Neural progenitor cell (in vitro differentiated cells): ENCODE measurements around the gene RAB3A. TPM values are rescaled to one million over a fixed set of nuclear protein-coding genes. Genes with fewer than 3 reads are reported as not detected.
A peak's percentile ranks its signal among the peaks of the same experiment; 100 is the strongest.

Experiments used
- DNase-seq: peaks from one replicate; pipeline ENCODE4 v3.0.0-alpha.2; 2016; ENCODE audit warnings: low spot score
- H2AFZ ChIP-seq: fragments of 200-600 bp; sonication (generic); replicated peaks from 2 replicates; pipeline ENCODE4 v1.6.1; 2016; ENCODE audit warnings: antibody characterized with exemption
- H3F3A ChIP-seq: fragments of 200-600 bp; sonication (generic); 2 replicates; pipeline ENCODE4 v1.6.1; 2016; ENCODE audit warnings: antibody characterized with exemption, low read depth
- H3K27ac ChIP-seq: fragments of 200-600 bp; sonication (generic); 2 replicates; pipeline ENCODE4 v1.5.1; 2016; ENCODE audit warnings: mild to moderate bottlenecking
- H3K27me3 ChIP-seq: fragments of 200-600 bp; sonication (generic); 2 replicates; pipeline ENCODE4 v1.6.1; 2016; ENCODE audit warnings: mild to moderate bottlenecking, moderate library complexity
- H3K36me3 ChIP-seq: fragments of 200-600 bp; sonication (generic); 2 replicates; pipeline ENCODE4 v1.5.1; 2016
- H3K4me1 ChIP-seq: fragments of 200-600 bp; sonication (generic); 2 replicates; pipeline ENCODE4 v1.6.1; 2016; ENCODE audit warnings: mixed run types
- H3K4me2 ChIP-seq: fragments of 200-600 bp; sonication (generic); 2 replicates; pipeline ENCODE4 v1.6.1; 2016
- H3K4me3 ChIP-seq: fragments of 200-600 bp; sonication (generic); 2 replicates; pipeline ENCODE4 v1.5.1; 2016
- H3K79me2 ChIP-seq: fragments of 200-600 bp; sonication (generic); 2 replicates; pipeline ENCODE4 v1.6.1; 2016; ENCODE audit warnings: low read depth
- H3K9ac ChIP-seq: fragments of 200-600 bp; sonication (generic); 2 replicates; pipeline ENCODE4 v1.6.1; 2016
- H3K9me3 ChIP-seq: fragments of 200-600 bp; sonication (generic); 2 replicates; pipeline ENCODE4 v1.5.1; 2016; ENCODE audit warnings: low read depth
- H4K20me1 ChIP-seq: fragments of 200-600 bp; sonication (generic); 2 replicates; pipeline ENCODE4 v1.6.1; 2016; ENCODE audit warnings: low read depth
- H3K27ac Mint-ChIP-seq: 3 replicates; pipeline ENCODE4 v1.8.0; 2021; ENCODE audit warnings: mixed read lengths
- H3K27me3 Mint-ChIP-seq: 2 replicates; pipeline ENCODE4 v1.8.0; 2022; ENCODE audit warnings: low read depth, mild to moderate bottlenecking, inconsistent platforms, moderate library complexity, mixed read lengths; ENCODE audit not compliant: insufficient read depth
- H3K36me3 Mint-ChIP-seq: 3 replicates; pipeline ENCODE4 v1.8.0; 2021; ENCODE audit warnings: mixed read lengths
- H3K4me1 Mint-ChIP-seq: 3 replicates; pipeline ENCODE4 v1.8.0; 2021; ENCODE audit warnings: mixed read lengths
- H3K4me3 Mint-ChIP-seq: 3 replicates; pipeline ENCODE4 v1.8.0; 2021; ENCODE audit warnings: mild to moderate bottlenecking, moderate library complexity, mixed read lengths
- H3K9me3 Mint-ChIP-seq: 3 replicates; pipeline ENCODE4 v1.8.0; 2020; ENCODE audit warnings: mixed read lengths
- EZH2 ChIP-seq: fragments of 200-600 bp; sonication (generic); IDR thresholded peaks from 2 replicates; pipeline ENCODE4 v1.6.1; 2017; ENCODE audit warnings: antibody characterized with exemption, mild to moderate bottlenecking, moderate library complexity
- EZH2phosphoT487 ChIP-seq: fragments of 200-600 bp; sonication (generic); IDR thresholded peaks from 2 replicates; pipeline ENCODE4 v1.6.1; 2017; ENCODE audit warnings: antibody characterized with exemption
- total RNA-seq: library from RNA; depleted of rRNA; stranded (reverse); fragments of >200 nt; gene quantifications from 2 replicates; pipeline ENCODE4 v1.2.3, GENCODE V29; 2015; ENCODE audit warnings: low replicate concordance
- TF ChIP-seq, protein P1 (sequence below): fragments of 200-600 bp; sonication (generic); IDR thresholded peaks from 2 replicates; pipeline ENCODE4 v1.5.1; 2017; ENCODE audit warnings: antibody characterized with exemption, mild to moderate bottlenecking

RAB3A gene
- total RNA-seq, 1 donor from 2014 or later, result 1.1 TPM

DNA sequence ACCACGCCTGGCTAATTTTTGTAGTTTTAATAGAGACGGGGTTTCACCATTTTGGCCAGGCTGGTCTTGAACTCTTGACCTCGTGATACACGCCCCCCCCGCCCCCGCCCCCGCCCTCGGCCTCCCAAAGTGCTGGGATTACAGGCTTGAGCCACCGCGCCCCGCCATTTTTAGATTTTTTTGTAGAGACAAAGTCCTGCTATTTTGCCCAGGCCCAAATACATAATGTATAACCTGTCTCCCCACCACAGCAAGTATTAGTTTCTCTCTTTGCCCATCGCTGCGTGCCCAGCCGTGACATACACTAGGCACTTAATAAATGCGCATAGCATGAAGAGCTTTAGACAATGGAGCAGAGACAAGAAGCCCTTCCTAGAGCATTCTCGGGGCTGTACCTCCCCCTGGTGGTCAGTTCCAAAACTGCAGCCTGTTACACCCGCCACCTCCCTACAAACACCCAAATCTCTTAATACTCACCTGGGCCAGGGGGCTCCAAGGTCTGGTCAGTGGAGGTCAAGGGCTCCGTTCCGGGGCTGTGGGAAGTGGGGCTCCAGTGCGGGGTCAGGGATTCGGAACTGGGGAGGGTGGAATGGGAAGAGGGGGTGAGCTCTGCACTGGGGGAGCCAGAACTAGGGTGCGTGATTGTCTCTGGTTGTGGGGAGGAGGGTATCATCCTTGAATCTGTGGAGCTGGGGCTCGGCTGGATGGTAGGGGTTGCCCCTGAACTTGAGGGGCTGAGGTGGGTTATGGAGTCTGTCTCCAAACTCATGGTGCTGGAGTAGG, 47.9 kb upstream of the RAB3A start:
- no peak overlapping the region for H3K9ac ChIP-seq
- H3K4me2 ChIP-seq, result no peak overlapping the region
- no peaks in the 10 kb centered on the region for H3K36me3 ChIP-seq
- H3K4me3 ChIP-seq, result no peak overlapping the region
- no peaks in the 10 kb centered on the region for H3K4me1 ChIP-seq
- DNase-seq, result peak; percentile 78
- peak overlapping the region; percentile 20 for H3K4me3 Mint-ChIP-seq
- H3K36me3 Mint-ChIP-seq, result no peaks in the 10 kb centered on the region
- peaks cover 18% of the 10 kb centered on the region for H3K27me3 Mint-ChIP-seq
- H4K20me1 ChIP-seq, result no peaks in the 10 kb centered on the region
- H3K4me1 Mint-ChIP-seq, result no peaks in the 10 kb centered on the region
- H3K79me2 ChIP-seq, result no peaks in the 10 kb centered on the region
- H3K9me3 ChIP-seq, result no peaks in the 10 kb centered on the region
- H3K27me3 ChIP-seq, result peaks cover 35% of the 10 kb centered on the region
- no peak overlapping the region for H2AFZ ChIP-seq
- H3K27ac Mint-ChIP-seq, result peak overlapping the region; percentile 13
- H3K9me3 Mint-ChIP-seq, result no peaks in the 10 kb centered on the region
- no peaks in the 10 kb centered on the region for H3F3A ChIP-seq
- no peak overlapping the region for H3K27ac ChIP-seq
- TF ChIP-seq, protein P1, sequence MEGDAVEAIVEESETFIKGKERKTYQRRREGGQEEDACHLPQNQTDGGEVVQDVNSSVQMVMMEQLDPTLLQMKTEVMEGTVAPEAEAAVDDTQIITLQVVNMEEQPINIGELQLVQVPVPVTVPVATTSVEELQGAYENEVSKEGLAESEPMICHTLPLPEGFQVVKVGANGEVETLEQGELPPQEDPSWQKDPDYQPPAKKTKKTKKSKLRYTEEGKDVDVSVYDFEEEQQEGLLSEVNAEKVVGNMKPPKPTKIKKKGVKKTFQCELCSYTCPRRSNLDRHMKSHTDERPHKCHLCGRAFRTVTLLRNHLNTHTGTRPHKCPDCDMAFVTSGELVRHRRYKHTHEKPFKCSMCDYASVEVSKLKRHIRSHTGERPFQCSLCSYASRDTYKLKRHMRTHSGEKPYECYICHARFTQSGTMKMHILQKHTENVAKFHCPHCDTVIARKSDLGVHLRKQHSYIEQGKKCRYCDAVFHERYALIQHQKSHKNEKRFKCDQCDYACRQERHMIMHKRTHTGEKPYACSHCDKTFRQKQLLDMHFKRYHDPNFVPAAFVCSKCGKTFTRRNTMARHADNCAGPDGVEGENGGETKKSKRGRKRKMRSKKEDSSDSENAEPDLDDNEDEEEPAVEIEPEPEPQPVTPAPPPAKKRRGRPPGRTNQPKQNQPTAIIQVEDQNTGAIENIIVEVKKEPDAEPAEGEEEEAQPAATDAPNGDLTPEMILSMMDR, result peak; percentile 99
- TF ChIP-seq EZH2phosphoT487 (no peak), EZH2 (no peak)

DNA sequence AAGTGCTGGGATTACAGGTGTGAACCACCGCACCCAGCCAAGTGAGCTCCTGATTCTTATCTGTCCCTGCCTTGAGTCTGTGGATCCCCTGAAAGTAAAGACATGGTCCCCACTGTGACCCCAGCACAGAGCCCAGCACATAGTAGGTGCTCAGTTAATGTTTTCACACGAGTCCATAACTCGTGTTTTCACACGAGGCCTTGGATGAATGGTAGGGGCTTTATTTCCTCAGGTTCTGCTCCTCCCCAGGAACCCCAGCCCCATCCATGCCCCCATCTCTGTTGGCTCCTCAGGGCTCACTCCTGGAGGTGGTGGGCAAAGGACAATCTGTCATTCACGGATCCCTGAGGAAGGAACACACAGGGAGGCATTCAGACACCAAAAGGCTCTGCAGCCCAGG, 46.0 kb upstream of the RAB3A start:
- Histone ChIP-seq H3K4me2 (no peak overlapping the region), H2AFZ (no peak overlapping the region), H3K9ac (no peak overlapping the region), H3K4me1 (no peaks in the 10 kb centered on the region), H3K27ac (no peak overlapping the region), H4K20me1 (no peaks in the 10 kb centered on the region), H3K4me3 (no peak overlapping the region), H3K79me2 (no peaks in the 10 kb centered on the region), H3F3A (no peaks in the 10 kb centered on the region), H3K9me3 (no peaks in the 10 kb centered on the region), H3K36me3 (no peaks in the 10 kb centered on the region), H3K27me3 (peaks cover 25% of the 10 kb centered on the region)
- Mint-ChIP-seq H3K4me3 (no peak overlapping the region), H3K9me3 (no peaks in the 10 kb centered on the region), H3K4me1 (no peaks in the 10 kb centered on the region), H3K36me3 (no peaks in the 10 kb centered on the region), H3K27ac (no peak overlapping the region), H3K27me3 (peaks cover 20% of the 10 kb centered on the region)
- TF ChIP-seq, protein P1, result no peak
- TF ChIP-seq EZH2phosphoT487 (no peak), EZH2 (no peak)
- DNase-seq, result no peak

GRCh38 chr19:18245297-18245696, 41.5 kb upstream of the RAB3A start:
- Histone ChIP-seq H3K36me3 (no peaks in the 10 kb centered on the region), H4K20me1 (no peaks in the 10 kb centered on the region), H3K9me3 (no peaks in the 10 kb centered on the region), H3K27me3 (no peaks in the 10 kb centered on the region), H3K79me2 (no peaks in the 10 kb centered on the region), H3K9ac (no peak overlapping the region), H2AFZ (no peak overlapping the region), H3K27ac (no peak overlapping the region), H3K4me3 (no peak overlapping the region), H3K4me1 (no peaks in the 10 kb centered on the region), H3F3A (no peaks in the 10 kb centered on the region), H3K4me2 (no peak overlapping the region)
- TF ChIP-seq EZH2, result no peak
- DNase-seq, result no peak
- H3K4me1 Mint-ChIP-seq, result no peaks in the 10 kb centered on the region
- no peak overlapping the region for H3K27ac Mint-ChIP-seq
- peaks cover 8% of the 10 kb centered on the region for H3K27me3 Mint-ChIP-seq
- no peak overlapping the region for H3K4me3 Mint-ChIP-seq
- no peaks in the 10 kb centered on the region for H3K36me3 Mint-ChIP-seq
- H3K9me3 Mint-ChIP-seq, result no peaks in the 10 kb centered on the region

- DNase-seq, result peak; percentile 46
- Histone ChIP-seq H3K79me2 (no peaks in the 10 kb centered on the region), H3K4me3 (no peak overlapping the region), H3K9me3 (no peaks in the 10 kb centered on the region), H3K4me2 (no peak overlapping the region), H3K4me1 (no peaks in the 10 kb centered on the region), H2AFZ (no peak overlapping the region), H3K9ac (no peak overlapping the region), H3F3A (no peaks in the 10 kb centered on the region), H3K27me3 (peaks cover 36% of the 10 kb centered on the region), H3K27ac (no peak overlapping the region), H3K36me3 (no peaks in the 10 kb centered on the region), H4K20me1 (peaks cover 4% of the 10 kb centered on the region)
- Mint-ChIP-seq H3K9me3 (no peaks in the 10 kb centered on the region), H3K4me3 (no peak overlapping the region), H3K4me1 (no peaks in the 10 kb centered on the region), H3K27me3 (peaks cover 12% of the 10 kb centered on the region), H3K36me3 (no peaks in the 10 kb centered on the region), H3K27ac (no peak overlapping the region)
- TF ChIP-seq, protein P1, result no peak
- TF ChIP-seq EZH2phosphoT487 (no peak), EZH2 (no peak)
Measured at GRCh38 chr19:18239303-18239702, 35.5 kb upstream of the RAB3A start.
